ENCODE measurements around the gene DUSP16.
A peak's percentile ranks its signal among the peaks of the same experiment; 100 is the strongest.

The DUSP16 gene

GRCh38 chr12:12468575-12468974, 94.1 kb downstream of the DUSP16 start:
- no peak for DNase-seq (ENCODE audit: low read depth)

- DNase-seq (ENCODE audit: low read depth) = peak; percentile 15
Observed at GRCh38 chr12:12467688-12468261, 94.9 kb downstream of the DUSP16 start.

- DNase-seq (ENCODE audit: low read depth) = no peak
Observed at GRCh38 chr12:12467264-12467663, 95.4 kb downstream of the DUSP16 start.

- DNase-seq (ENCODE audit: low read depth) = peak; percentile 40
Observed at GRCh38 chr12:12466157-12466556, 96.5 kb downstream of the DUSP16 start.

- DNase-seq (ENCODE audit: low read depth) = no peak
Observed at GRCh38 chr12:12465522-12465921, 97.1 kb downstream of the DUSP16 start.

- peak; percentile 30 for DNase-seq (ENCODE audit: low read depth)
Observed at GRCh38 chr12:12461923-12462315, 100.7 kb downstream of the DUSP16 start.

- DNase-seq (ENCODE audit: low read depth) = peak; percentile 31
Observed at GRCh38 chr12:12460935-12461922, 101.4 kb downstream of the DUSP16 start.

GRCh38 chr12:12456637-12457036, 106.0 kb downstream of the DUSP16 start:
- DNase-seq (ENCODE audit: low read depth) = no peak

- no peak for DNase-seq (ENCODE audit: low read depth)
Observed at GRCh38 chr12:12454315-12454714, 108.3 kb downstream of the DUSP16 start.

GRCh38 chr12:12453635-12454034, 109.0 kb downstream of the DUSP16 start:
- DNase-seq (ENCODE audit: low read depth) = no peak

- DNase-seq (ENCODE audit: low read depth) = no peak
Observed at GRCh38 chr12:12452326-12452902, 110.2 kb downstream of the DUSP16 start.

GRCh38 chr12:12451098-12451497, 111.6 kb downstream of the DUSP16 start:
- no peak for DNase-seq (ENCODE audit: low read depth)

GRCh38 chr12:12450043-12450471, 112.6 kb downstream of the DUSP16 start:
- no peak for DNase-seq (ENCODE audit: low read depth)

- no peak for DNase-seq (ENCODE audit: low read depth)
Observed at GRCh38 chr12:12449533-12450025, 113.1 kb downstream of the DUSP16 start.

GRCh38 chr12:12447837-12448236, 114.8 kb downstream of the DUSP16 start:
- DNase-seq (ENCODE audit: low read depth) = no peak

GRCh38 chr12:12447236-12447635, 115.4 kb downstream of the DUSP16 start:
- no peak for DNase-seq (ENCODE audit: low read depth)

GRCh38 chr12:12446786-12447185, 115.9 kb downstream of the DUSP16 start:
- DNase-seq (ENCODE audit: low read depth) = no peak

GRCh38 chr12:12445882-12446181, 116.8 kb downstream of the DUSP16 start:
- no peak for DNase-seq (ENCODE audit: low read depth)

- DNase-seq (ENCODE audit: low read depth) = no peak
Observed at GRCh38 chr12:12445165-12445881, 117.3 kb downstream of the DUSP16 start.

- no peak for DNase-seq (ENCODE audit: low read depth)
Observed at GRCh38 chr12:12443431-12443878, 119.2 kb downstream of the DUSP16 start.

GRCh38 chr12:12442548-12443071, 120.1 kb downstream of the DUSP16 start:
- no peak for DNase-seq (ENCODE audit: low read depth)

Data from activated T-cell treated with anti-CD3 and anti-CD28 coated beads for 24 hours (primary cell).